ENCODE results near the gene SNX32. TPM values are rescaled to one million over a fixed set of nuclear protein-coding genes. Genes with fewer than 3 reads are reported as not detected.
"Not testable (repeated sequence)": the region's sequence is repeated elsewhere in the genome, so short reads cannot be mapped to it uniquely, and the experiment has no call there.

SNX32 gene
- total RNA-seq, 1 experiment from 2014 or later = not detected

- DNase-seq (ENCODE audit: low read depth) = no peak
Measured at GRCh38 chr11:65883786-65884715, 50.3 kb downstream of the SNX32 start.

- DNase-seq (ENCODE audit: low read depth) = peak; percentile 69
Measured at GRCh38 chr11:65884716-65885092, 50.9 kb downstream of the SNX32 start.

GRCh38 chr11:65885231-65885630 is 51.5 kb downstream of the SNX32 start:
- no peak for DNase-seq (ENCODE audit: low read depth)

GRCh38 chr11:65885808-65886536 is 52.2 kb downstream of the SNX32 start:
- no peak for DNase-seq (ENCODE audit: low read depth)

GRCh38 chr11:65886826-65887722 is 53.3 kb downstream of the SNX32 start:
- no peak for DNase-seq (ENCODE audit: low read depth)

- DNase-seq (ENCODE audit: low read depth) = no peak
Measured at GRCh38 chr11:65887723-65888162, 54.0 kb downstream of the SNX32 start.

GRCh38 chr11:65888163-65888814 is 54.5 kb downstream of the SNX32 start, which contains the start of gene FIBP:
Gene FIBP, minus strand, starts transcription at chr11:65888471. Its CDS starts 53 bp downstream, at chr11:65888418.
- peak; percentile 96 for DNase-seq (ENCODE audit: low read depth)

- DNase-seq (ENCODE audit: low read depth) = peak; percentile 96
Measured at GRCh38 chr11:65890324-65891218, 56.8 kb downstream of the SNX32 start, which contains the start of gene CCDC85B. Gene CCDC85B, plus strand, starts transcription at chr11:65890673. Its CDS starts 111 bp downstream, at chr11:65890784.

GRCh38 chr11:65891219-65892136 is 57.7 kb downstream of the SNX32 start:
- DNase-seq (ENCODE audit: low read depth) = peak; percentile 65

GRCh38 chr11:65892137-65892540 is 58.4 kb downstream of the SNX32 start:
- not testable (repeated sequence) for DNase-seq (ENCODE audit: low read depth)

GRCh38 chr11:65892661-65893317 is 59.0 kb downstream of the SNX32 start:
- no peak for DNase-seq (ENCODE audit: low read depth)

GRCh38 chr11:65894034-65894591 is 60.4 kb downstream of the SNX32 start:
- no peak for DNase-seq (ENCODE audit: low read depth)

GRCh38 chr11:65895482-65895981 is 61.8 kb downstream of the SNX32 start:
- DNase-seq (ENCODE audit: low read depth) = no peak

GRCh38 chr11:65896034-65896999 is 62.6 kb downstream of the SNX32 start:
- DNase-seq (ENCODE audit: low read depth) = peak; percentile 67

- DNase-seq (ENCODE audit: low read depth) = no peak
Measured at GRCh38 chr11:65897020-65897471, 63.3 kb downstream of the SNX32 start.

GRCh38 chr11:65898656-65899355 is 65.0 kb downstream of the SNX32 start:
- no peak for DNase-seq (ENCODE audit: low read depth)
